GM12873 (cell line): ENCODE results near the gene SLC30A1.

Experiments used
- CTCF ChIP-seq: IDR thresholded peaks from 2 replicates; pipeline ENCODE4 v1.5.1; 2012; ENCODE audit warnings: low read depth, mild to moderate bottlenecking, moderate library complexity, low read length, control low read depth; ENCODE audit not compliant: insufficient read depth; ENCODE audit errors: missing control alignments

Gene SLC30A1

GRCh38 chr1:211611818-211612217 lies 32.9 kb upstream of the SLC30A1 start:
- no peak for TF ChIP-seq CTCF

GRCh38 chr1:211610779-211611556 lies 32.0 kb upstream of the SLC30A1 start:
- no peak for TF ChIP-seq CTCF

GRCh38 chr1:211609120-211610024 lies 30.4 kb upstream of the SLC30A1 start:
- TF ChIP-seq CTCF: no peak

GRCh38 chr1:211607754-211608473 lies 29.0 kb upstream of the SLC30A1 start:
- TF ChIP-seq CTCF: no peak

- no peak for TF ChIP-seq CTCF
Observed at GRCh38 chr1:211606914-211607753, 28.2 kb upstream of the SLC30A1 start.

GRCh38 chr1:211606332-211606913 lies 27.5 kb upstream of the SLC30A1 start:
- no peak for TF ChIP-seq CTCF
